ENCODE measurements around the gene SEPTIN8. TPM values are rescaled to one million over a fixed set of nuclear protein-coding genes. Genes with fewer than 3 reads are reported as not detected.

The SEPTIN8 gene
- total and polyA plus RNA-seq, 2 of the 13 experiments (the other 11 are each of a cell fraction or from before 2014, with no cell fraction given): 41.4 to 49.9 TPM

- intact Hi-C loops (cut with micrococcal nuclease; ENCODE audit: unreplicated experiment) (no loop called here), in situ Hi-C loops (cut with HindIII; ENCODE audit: extremely low pct_ligation_motif_present, low pct_unique_long_range_greater_than_20kb) (no loop called here)
- FAIRE-seq (no peak), DNase-seq (ENCODE audit: low spot score) (no peak), ATAC-seq (no peak)
- Histone ChIP-seq H3K27ac (ENCODE audit: extremely low read length, insufficient read depth, low read length) (peak overlapping the region; percentile 100), H3K9me3 (ENCODE audit: low read length) (no peaks in the 10 kb centered on the region), H3K9ac (ENCODE audit: insufficient read depth, low read depth, low read length) (no peak overlapping the region), H2AFZ (ENCODE audit: low read length) (no peak overlapping the region), H4K20me1 (ENCODE audit: insufficient read depth, low read length) (no peaks in the 10 kb centered on the region), H3K79me2 (ENCODE audit: insufficient read depth, low read length) (peaks cover 12% of the 10 kb centered on the region), H3K4me1 (ENCODE audit: insufficient read depth, low read length) (peaks cover 70% of the 10 kb centered on the region), H3K4me2 (ENCODE audit: low read depth, low read length) (no peak overlapping the region), H3K36me3 (replicated peaks in 1 of 2; ENCODE audit: control insufficient read depth in 1 of 2, insufficient read depth in 2 of 2, low read length in 2 of 2) (no peaks in the 10 kb centered on the region), H3K4me3 (replicated peaks in 1 of 3; ENCODE audit: insufficient read depth in 1 of 3, low read depth in 2 of 3, low read length in 3 of 3) (no peak overlapping the region), H3K27me3 (ENCODE audit: control insufficient read depth in 1 of 2, insufficient read depth in 2 of 2, low read length in 2 of 2) (no peaks in the 10 kb centered on the region; a peak in 1 of 5 replicates)
- no peak for TF ChIP-seq ZNF337 (CRISPR knock-in tag; IDR thresholded peaks at IDR 0.05; ENCODE audit: borderline replicate concordance, low read depth)
- TF ChIP-seq TGIF2 (CRISPR knock-in tag; IDR thresholded peaks at IDR 0.05): no peak
- TF ChIP-seq, protein P1, sequence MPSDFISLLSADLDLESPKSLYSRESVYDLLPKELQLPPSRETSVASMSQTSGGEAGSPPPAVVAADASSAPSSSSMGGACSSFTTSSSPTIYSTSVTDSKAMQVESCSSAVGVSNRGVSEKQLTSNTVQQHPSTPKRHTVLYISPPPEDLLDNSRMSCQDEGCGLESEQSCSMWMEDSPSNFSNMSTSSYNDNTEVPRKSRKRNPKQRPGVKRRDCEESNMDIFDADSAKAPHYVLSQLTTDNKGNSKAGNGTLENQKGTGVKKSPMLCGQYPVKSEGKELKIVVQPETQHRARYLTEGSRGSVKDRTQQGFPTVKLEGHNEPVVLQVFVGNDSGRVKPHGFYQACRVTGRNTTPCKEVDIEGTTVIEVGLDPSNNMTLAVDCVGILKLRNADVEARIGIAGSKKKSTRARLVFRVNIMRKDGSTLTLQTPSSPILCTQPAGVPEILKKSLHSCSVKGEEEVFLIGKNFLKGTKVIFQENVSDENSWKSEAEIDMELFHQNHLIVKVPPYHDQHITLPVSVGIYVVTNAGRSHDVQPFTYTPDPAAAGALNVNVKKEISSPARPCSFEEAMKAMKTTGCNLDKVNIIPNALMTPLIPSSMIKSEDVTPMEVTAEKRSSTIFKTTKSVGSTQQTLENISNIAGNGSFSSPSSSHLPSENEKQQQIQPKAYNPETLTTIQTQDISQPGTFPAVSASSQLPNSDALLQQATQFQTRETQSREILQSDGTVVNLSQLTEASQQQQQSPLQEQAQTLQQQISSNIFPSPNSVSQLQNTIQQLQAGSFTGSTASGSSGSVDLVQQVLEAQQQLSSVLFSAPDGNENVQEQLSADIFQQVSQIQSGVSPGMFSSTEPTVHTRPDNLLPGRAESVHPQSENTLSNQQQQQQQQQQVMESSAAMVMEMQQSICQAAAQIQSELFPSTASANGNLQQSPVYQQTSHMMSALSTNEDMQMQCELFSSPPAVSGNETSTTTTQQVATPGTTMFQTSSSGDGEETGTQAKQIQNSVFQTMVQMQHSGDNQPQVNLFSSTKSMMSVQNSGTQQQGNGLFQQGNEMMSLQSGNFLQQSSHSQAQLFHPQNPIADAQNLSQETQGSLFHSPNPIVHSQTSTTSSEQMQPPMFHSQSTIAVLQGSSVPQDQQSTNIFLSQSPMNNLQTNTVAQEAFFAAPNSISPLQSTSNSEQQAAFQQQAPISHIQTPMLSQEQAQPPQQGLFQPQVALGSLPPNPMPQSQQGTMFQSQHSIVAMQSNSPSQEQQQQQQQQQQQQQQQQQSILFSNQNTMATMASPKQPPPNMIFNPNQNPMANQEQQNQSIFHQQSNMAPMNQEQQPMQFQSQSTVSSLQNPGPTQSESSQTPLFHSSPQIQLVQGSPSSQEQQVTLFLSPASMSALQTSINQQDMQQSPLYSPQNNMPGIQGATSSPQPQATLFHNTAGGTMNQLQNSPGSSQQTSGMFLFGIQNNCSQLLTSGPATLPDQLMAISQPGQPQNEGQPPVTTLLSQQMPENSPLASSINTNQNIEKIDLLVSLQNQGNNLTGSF (CRISPR knock-in tag; IDR thresholded peaks at IDR 0.05): no peak
- no peak for TF ChIP-seq RNF2 (conservative IDR thresholded peaks at IDR 0.05; ENCODE audit: low read depth)
- TF ChIP-seq PCBP2 (optimal IDR thresholded peaks at IDR 0.05; ENCODE audit: low read depth, low read length, poor library complexity, severe bottlenecking): no peak
- TF ChIP-seq FOXM1 (CRISPR knock-in tag; IDR thresholded peaks at IDR 0.05): no peak
- no peak for TF ChIP-seq CREB1 (IDR thresholded peaks at IDR 0.05)
- TF ChIP-seq CREB1 (CRISPR knock-in tag; IDR thresholded peaks at IDR 0.05): no peak
- TF ChIP-seq ARNT (IDR thresholded peaks at IDR 0.05): no peak
- TF ChIP-seq ZNF264 (CRISPR knock-in tag; IDR thresholded peaks at IDR 0.05): no peak
- no peak for TF ChIP-seq TMF1 (CRISPR knock-in tag; IDR thresholded peaks at IDR 0.05; ENCODE audit: low read depth)
- TF ChIP-seq BRF2 (CRISPR knock-in tag; IDR thresholded peaks at IDR 0.05): no peak
- TF ChIP-seq MIER3 (CRISPR knock-in tag; IDR thresholded peaks at IDR 0.05; ENCODE audit: borderline replicate concordance): no peak
- no peak for TF ChIP-seq ZNF382 (CRISPR knock-in tag; IDR thresholded peaks at IDR 0.05; ENCODE audit: borderline replicate concordance)
- TF ChIP-seq KLF11 (CRISPR knock-in tag; IDR thresholded peaks at IDR 0.05): no peak
- no peak for TF ChIP-seq ZFP36L2 (CRISPR knock-in tag; IDR thresholded peaks at IDR 0.05)
- TF ChIP-seq ZNF7 (CRISPR knock-in tag; IDR thresholded peaks at IDR 0.05): no peak
- ChIA-PET CTCF (ENCODE audit: low intra/inter-chr PET ratio, low total read pairs) (interaction anchor here (1.2 kb wide), 1 partner anchor 9 kb away, joined by 4 read pairs; no protein-coding TSS in a partner anchor), POLR2A (interaction anchor here (1.3 to 5.8 kb wide), 3 partner anchors 9 to 35 kb away, joined by 3 to 176 read pairs (median 55); partner anchors contain the start of gene SHROOM1)
- no TSS peak for BruUV-seq (replicated peaks)
- WGBS (ENCODE audit: low lambda C conversion rate): 92% methylated on average over 5 of the region's 5 CpGs
Measured at GRCh38 chr5:132810605-132811004, 33.6 kb upstream of the SEPTIN8 start.

All from HepG2 (cell line).